ENCODE data around the gene LTV1.

LTV1 gene

DNA sequence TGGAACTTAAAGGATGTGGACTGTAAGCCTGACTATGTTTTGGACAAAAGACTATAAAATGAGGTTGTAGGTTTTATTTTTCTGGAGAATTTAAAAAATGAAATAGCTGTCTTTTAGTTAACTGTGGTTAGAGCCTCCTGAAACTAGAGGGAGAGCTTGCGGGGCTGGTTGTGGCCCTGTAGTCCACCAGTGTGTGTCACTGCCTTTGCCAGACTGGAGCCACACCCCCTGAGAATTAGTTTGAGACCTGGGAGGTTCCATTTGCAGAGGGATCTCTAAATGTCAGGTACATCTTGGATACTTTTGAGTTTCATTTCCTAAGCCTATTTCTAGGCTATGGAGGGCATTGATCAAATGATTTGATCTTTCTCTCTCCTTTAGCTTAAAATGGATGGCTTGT, 42.0 kb downstream of the LTV1 start:
- no peak for DNase-seq (ENCODE audit: low spot score)

DNA sequence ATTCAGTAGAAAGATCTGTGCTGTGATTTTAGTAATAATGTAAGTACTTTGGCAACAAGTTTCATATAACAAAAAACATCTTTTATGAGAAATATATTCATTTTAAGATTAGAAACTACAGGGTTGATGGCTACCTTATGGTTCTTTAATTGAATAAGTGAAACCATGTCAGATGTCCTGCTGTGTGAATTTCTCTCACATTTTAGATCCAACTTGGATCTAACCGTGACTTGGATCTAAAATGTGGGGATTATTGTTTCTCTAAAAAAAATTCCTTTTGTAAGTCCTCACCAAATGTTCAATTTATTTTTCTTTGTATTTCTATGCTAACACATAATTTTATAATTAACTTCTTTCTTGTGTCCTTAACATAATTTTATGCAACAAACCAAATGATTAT, 51.5 kb downstream of the LTV1 start:
- DNase-seq (ENCODE audit: low spot score): no peak

DNA sequence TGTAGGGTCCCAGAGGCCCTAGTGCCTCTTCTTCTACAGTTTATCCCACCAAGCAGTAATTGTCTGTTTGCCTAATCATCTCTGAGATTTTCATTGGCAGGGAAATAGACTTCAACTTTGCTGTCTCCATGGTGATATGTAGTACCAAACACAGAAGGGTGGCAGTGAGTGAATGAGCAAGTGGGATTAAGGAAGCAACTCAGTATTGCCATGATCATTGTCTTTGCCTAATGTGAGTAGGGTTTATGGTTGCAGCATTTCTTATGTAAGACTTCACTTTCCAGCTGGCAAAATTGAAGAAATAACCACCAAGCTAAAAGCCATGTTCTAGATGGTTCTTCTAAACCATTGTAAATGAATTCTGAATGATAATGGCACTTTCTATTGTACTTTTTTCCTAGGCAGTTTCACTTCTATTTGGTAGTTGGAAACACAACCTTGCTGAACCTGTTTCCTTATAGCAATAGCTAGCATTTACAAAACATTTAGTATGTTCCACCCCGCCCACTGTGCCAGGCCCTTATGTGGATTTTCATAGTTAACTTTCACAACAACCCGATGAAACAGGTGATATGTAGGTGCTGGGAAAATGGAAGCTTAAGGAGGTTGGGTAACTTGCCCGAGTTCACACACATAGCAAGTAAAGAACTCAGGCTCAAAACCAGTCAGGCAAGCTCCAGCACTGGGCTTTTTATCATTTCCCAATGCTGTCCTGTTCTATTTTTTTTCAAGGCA, 53.2 kb downstream of the LTV1 start:
- no peak for DNase-seq (ENCODE audit: low spot score)

- DNase-seq (ENCODE audit: low spot score): no peak
These were observed 57.2 kb downstream of the LTV1 start for GRCh38 chr6:143900358-143900757.

DNA sequence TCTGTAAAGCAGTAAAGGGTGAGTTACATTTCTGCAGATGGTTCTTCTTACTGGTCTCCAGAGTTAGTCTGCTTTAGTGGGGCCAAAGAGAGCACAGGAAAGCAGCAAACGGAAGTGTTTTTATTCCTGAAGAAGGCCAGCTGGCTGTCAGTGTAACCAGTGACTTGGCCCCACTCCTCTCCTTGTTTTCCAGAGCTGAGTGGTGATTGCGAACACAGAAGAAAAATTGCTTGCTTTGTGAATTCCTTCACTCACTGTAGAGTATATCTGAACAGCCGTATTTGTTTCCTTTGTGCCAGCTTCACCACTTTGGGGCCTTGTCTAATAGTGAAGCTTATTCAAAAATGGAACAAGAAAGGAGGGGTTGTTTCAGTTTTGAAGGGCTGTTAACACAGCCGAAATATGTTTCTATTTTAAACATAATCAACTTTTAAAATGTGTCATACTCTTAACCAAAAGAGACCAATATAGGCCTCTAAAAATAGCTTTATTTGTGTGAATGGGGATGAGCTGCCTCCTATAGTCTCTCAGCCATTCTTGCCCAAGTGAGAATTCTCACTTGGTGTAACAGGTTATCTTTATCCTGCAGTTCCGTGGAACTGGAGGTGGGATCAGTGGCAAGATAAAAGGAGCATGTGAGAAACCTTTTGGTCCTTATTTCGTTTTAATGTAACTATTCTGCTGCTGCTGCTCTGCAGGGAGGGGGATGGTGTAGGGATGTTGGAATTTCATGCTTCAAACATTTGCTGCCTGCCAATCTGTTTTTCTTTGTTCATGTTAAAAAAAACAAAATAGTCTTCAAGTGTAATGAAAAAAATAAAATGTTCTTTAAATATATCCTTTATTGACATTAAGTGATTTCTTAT, 59.0 kb downstream of the LTV1 start:
- DNase-seq (ENCODE audit: low spot score): no peak

GRCh38 chr6:143902827-143903226, 59.7 kb downstream of the LTV1 start:
- no peak for DNase-seq (ENCODE audit: low spot score)

DNA sequence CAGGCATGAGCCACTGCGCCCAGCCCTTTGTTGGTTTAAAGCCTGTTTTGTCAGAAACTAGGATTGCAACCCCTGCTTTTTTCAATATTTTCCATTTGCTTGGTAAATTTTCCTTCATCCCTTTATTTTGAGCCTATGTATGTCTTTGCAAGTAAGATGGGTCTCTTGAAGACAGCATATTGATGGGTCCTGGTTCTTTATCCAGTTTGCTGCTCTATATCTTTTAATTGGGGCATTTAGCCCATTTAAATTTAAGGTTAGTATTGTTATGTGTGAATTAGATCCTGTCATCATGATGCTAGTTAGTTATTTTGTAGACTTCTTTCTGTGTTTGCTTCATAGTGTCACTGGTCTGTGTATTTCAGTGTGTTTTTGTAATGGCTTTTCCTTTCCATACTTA, 67.9 kb downstream of the LTV1 start:
- DNase-seq (ENCODE audit: low spot score): no peak

- no peak for DNase-seq (ENCODE audit: low spot score)
These were observed 69.5 kb downstream of the LTV1 start for GRCh38 chr6:143912671-143913070.

All from iPS-NIHi11 (cell line).